ENCODE results near the gene CGRRF1. TPM values are rescaled to one million over a fixed set of nuclear protein-coding genes. Genes with fewer than 3 reads are reported as not detected.
A peak's percentile ranks its signal among the peaks of the same experiment; 100 is the strongest.

Gene CGRRF1
- total and polyA plus RNA-seq, 9 of the 15 experiments (the other 6 are each of a cell fraction or from before 2014, with no cell fraction given) = 2.8 to 15.8 (median 4.6) TPM

- TF ChIP-seq ZNF407 (IDR thresholded peaks at IDR 0.05; ENCODE audit: low read depth) = peak; percentile 96
- TF ChIP-seq PATZ1 (CRISPR knock-in tag; IDR thresholded peaks at IDR 0.05; ENCODE audit: borderline replicate concordance) = no peak
- TF ChIP-seq ZBTB11 (CRISPR knock-in tag; IDR thresholded peaks at IDR 0.05) = peak; percentile 28 to 86 (median 54); a peak in 4 of 6 replicates
- TF ChIP-seq UBTF (IDR thresholded peaks at IDR 0.05; ENCODE audit: borderline replicate concordance in 1 of 2, low read depth in 2 of 2, low read length in 2 of 2) = 0 out of 4 replicates have a peak, but pooled peaks of 1 of the 2 experiments have one; percentile 35
- no peak for TF ChIP-seq ZNF717 (CRISPR knock-in tag; IDR thresholded peaks at IDR 0.05)
- TF ChIP-seq ETV1 (tag; conservative IDR thresholded peaks at IDR 0.05; ENCODE audit: low read depth) = peak; percentile 63
- no peak for TF ChIP-seq RBM39 (optimal IDR thresholded peaks at IDR 0.05; ENCODE audit: low read depth, low read length)
- TF ChIP-seq ASH1L (IDR thresholded peaks at IDR 0.05; ENCODE audit: borderline replicate concordance, low read depth, partially characterized antibody) = no peak
- no peak for TF ChIP-seq ATF1 (CRISPR knock-in tag; IDR thresholded peaks at IDR 0.05)
- peak; percentile 51; the same call in 1 of the 2 replicates for TF ChIP-seq ATF1 (tag; IDR thresholded peaks at IDR 0.05)
Observed at GRCh38 chr14:54488646-54489317, 20.9 kb upstream of the CGRRF1 start, which contains the start of gene GMFB (continued).

All from K562 (cell line).